Measurements from ENCODE around the gene ST13. TPM values are rescaled to one million over a fixed set of nuclear protein-coding genes. Genes with fewer than 3 reads are reported as not detected.

The ST13 gene
- total RNA-seq, 2 donors from 2014 or later, result 193 to 238 TPM

Small RNA genes within 50 kb of the gene (microRNA-seq; reads per million reads assigned to microRNA genes)
- not detected for gene MIR4766

Other genes with a start within 250 kb of the ST13 start
- gene MRTFA, start 219.9 kb downstream of the ST13 start, total RNA-seq, result 10 to 100 TPM; 31.9 to 35.6 TPM
- under 1 TPM in 1 of 2 donors, not detected in 1; 0.16 TPM for gene MCHR1, start 177.2 kb downstream of the ST13 start, total RNA-seq
- gene SLC25A17, start 37.3 kb downstream of the ST13 start, total RNA-seq, result 10 to 100 TPM in 1 of 2 donors, 1 to 10 TPM in 1; 9.2 to 14.9 TPM
- 10 to 100 TPM; 12.8 to 22.0 TPM for gene XPNPEP3, start 509 bp upstream of the ST13 start, total RNA-seq
- under 1 TPM; 0.12 to 0.16 TPM for gene DNAJB7, start 5.5 kb upstream of the ST13 start, total RNA-seq
- 10 to 100 TPM; 37.7 to 46.0 TPM for gene RBX1, start 94.7 kb upstream of the ST13 start, total RNA-seq
- gene EP300, start 236.0 kb upstream of the ST13 start, total RNA-seq, result 10 to 100 TPM; 59.5 to 65.7 TPM

All from colonic mucosa (tissue), 2 donors.